Esophagus squamous epithelium (tissue), 4 donors: ENCODE data around the gene RBFOX1.

Experiments used
- POLR2A ChIP-seq, 4 donors: fragments of 450-650 bp; IDR thresholded peaks; one replicate each; pipeline ENCODE4 v1.6.1; 2017; ENCODE audit warnings: antibody characterized with exemption in 4 of 4, mild to moderate bottlenecking in 4 of 4, moderate library complexity in 3 of 4
- TF ChIP-seq, protein P1 (sequence below), 6 experiments: fragments of 450-650 bp in 4 of 6; fragments of 200-600 bp in 2 of 6; sonication (generic) in 2 of 6; IDR thresholded peaks; one replicate each; pipeline ENCODE4 v1.5.1; 2016 to 2019; ENCODE audit warnings: antibody characterized with exemption in 6 of 6, mild to moderate bottlenecking in 4 of 6, moderate library complexity in 4 of 6

DNA sequence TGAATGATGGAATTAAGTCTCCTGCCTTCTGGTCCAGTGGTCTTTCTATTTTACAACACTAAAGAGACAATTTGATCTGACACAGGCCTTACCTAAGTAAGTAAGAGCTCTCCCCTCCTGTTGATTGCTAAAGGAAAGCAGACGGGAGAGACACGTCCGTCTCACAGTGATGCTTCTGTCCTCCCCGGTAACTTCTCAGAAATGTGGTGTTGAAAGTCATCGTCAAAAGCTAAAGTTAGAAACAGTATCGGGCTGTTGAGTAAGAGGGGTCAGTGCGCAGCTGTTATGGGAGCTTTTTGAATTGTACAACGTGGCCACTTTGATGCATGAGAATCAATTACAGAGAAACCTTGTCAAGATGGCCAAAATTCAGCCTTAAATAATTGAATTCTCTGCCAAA, 1.9 kb upstream of the RBFOX1 start:
- TF ChIP-seq, protein P1, sequence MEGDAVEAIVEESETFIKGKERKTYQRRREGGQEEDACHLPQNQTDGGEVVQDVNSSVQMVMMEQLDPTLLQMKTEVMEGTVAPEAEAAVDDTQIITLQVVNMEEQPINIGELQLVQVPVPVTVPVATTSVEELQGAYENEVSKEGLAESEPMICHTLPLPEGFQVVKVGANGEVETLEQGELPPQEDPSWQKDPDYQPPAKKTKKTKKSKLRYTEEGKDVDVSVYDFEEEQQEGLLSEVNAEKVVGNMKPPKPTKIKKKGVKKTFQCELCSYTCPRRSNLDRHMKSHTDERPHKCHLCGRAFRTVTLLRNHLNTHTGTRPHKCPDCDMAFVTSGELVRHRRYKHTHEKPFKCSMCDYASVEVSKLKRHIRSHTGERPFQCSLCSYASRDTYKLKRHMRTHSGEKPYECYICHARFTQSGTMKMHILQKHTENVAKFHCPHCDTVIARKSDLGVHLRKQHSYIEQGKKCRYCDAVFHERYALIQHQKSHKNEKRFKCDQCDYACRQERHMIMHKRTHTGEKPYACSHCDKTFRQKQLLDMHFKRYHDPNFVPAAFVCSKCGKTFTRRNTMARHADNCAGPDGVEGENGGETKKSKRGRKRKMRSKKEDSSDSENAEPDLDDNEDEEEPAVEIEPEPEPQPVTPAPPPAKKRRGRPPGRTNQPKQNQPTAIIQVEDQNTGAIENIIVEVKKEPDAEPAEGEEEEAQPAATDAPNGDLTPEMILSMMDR (IDR thresholded peaks at IDR 0.05) = no peak
- no peak for TF ChIP-seq POLR2A (IDR thresholded peaks at IDR 0.05)
